Endothelial cell of umbilical vein (primary cell): ENCODE data around the gene PGBD5.

Experiments used
- EZH2 ChIP-seq: IDR thresholded peaks from 2 replicates; pipeline ENCODE4 v1.6.1; 2012; ENCODE audit warnings: borderline replicate concordance, low read depth, mild to moderate bottlenecking, moderate library complexity, low read length, inconsistent platforms; ENCODE audit not compliant: severe bottlenecking
- FOS ChIP-seq: IDR thresholded peaks from 2 replicates; pipeline ENCODE4 v1.6.1; 2011; ENCODE audit warnings: mild to moderate bottlenecking, low read length, moderate library complexity, borderline replicate concordance; ENCODE audit not compliant: insufficient read depth
- JUN ChIP-seq: IDR thresholded peaks from 2 replicates; pipeline ENCODE4 v1.6.1; 2011; ENCODE audit warnings: borderline replicate concordance, low read depth; ENCODE audit not compliant: insufficient read length, insufficient read depth
- MAX ChIP-seq: IDR thresholded peaks from 2 replicates; pipeline ENCODE4 v1.6.1; 2011; ENCODE audit not compliant: insufficient read depth, insufficient read length
- POLR2A ChIP-seq: IDR thresholded peaks from 2 replicates; pipeline ENCODE4 v1.6.1; 2012; ENCODE audit warnings: low read depth, mild to moderate bottlenecking, control low read depth, low read length
- POLR2AphosphoS5 ChIP-seq: IDR thresholded peaks from 2 replicates; pipeline ENCODE4 v1.6.1; 2012; ENCODE audit warnings: low read depth, mild to moderate bottlenecking, control low read depth, low read length, moderate library complexity; ENCODE audit not compliant: insufficient read depth
- TF ChIP-seq, protein P1 (sequence below), 2 donors: IDR thresholded peaks; 1 replicate in 1 of 2; 2 replicates in 1 of 2; pipeline ENCODE4 v1.5.1; 2011; ENCODE audit warnings: low read length in 2 of 2, mild to moderate bottlenecking in 2 of 2, moderate library complexity in 2 of 2, control low read depth in 1 of 2, inconsistent platforms in 1 of 2, low read depth in 1 of 2; ENCODE audit not compliant: insufficient read depth in 1 of 2; ENCODE audit errors: extremely low read depth in 1 of 2

DNA sequence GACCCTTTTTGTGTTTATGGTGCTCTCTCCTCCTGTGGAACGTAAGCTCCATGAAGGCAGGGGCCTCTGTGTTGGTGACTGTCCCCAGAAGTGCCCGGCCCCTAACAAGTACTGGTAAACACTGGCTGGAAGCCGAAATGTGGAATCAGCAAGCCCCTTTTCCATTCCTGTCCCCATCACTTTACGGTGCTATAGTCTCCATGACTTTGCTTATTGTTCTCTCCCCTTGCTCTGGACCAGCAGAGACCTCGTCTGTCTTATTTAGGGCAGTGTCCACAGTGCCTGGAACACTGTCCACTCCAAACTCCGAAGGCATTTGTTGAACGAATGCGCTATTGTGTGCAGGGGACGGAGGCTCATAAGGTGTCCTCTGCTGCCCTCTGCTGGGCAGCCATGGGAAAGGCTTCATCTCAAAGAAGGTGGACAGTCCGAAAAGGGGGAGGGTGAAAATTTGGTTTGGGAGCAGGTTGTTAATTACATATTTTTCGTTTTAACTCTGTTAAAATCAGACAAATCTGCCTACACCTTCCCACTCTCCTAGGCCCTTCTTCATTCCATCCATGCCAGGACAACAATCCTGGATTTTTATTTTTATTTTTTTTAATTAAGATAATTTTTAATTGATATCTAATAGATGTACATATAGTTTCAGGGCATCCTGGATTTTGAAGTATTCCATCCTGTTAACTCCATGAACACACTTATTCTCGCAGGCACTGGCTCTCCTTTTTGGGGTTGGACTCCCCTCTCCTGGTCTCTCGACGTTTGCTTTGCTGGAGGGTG is 115.6 kb downstream of the PGBD5 start:
- TF ChIP-seq, protein P1, sequence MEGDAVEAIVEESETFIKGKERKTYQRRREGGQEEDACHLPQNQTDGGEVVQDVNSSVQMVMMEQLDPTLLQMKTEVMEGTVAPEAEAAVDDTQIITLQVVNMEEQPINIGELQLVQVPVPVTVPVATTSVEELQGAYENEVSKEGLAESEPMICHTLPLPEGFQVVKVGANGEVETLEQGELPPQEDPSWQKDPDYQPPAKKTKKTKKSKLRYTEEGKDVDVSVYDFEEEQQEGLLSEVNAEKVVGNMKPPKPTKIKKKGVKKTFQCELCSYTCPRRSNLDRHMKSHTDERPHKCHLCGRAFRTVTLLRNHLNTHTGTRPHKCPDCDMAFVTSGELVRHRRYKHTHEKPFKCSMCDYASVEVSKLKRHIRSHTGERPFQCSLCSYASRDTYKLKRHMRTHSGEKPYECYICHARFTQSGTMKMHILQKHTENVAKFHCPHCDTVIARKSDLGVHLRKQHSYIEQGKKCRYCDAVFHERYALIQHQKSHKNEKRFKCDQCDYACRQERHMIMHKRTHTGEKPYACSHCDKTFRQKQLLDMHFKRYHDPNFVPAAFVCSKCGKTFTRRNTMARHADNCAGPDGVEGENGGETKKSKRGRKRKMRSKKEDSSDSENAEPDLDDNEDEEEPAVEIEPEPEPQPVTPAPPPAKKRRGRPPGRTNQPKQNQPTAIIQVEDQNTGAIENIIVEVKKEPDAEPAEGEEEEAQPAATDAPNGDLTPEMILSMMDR (IDR thresholded peaks at IDR 0.05; ENCODE audit: extremely low read depth in 1 of 2, insufficient read depth in 1 of 2, low read depth in 1 of 2, low read length in 2 of 2) = peak; percentile 80 to 87
- TF ChIP-seq POLR2A (no peak), EZH2 (no peak), POLR2AphosphoS5 (no peak), MAX (no peak), JUN (no peak), FOS (no peak)
